ENCODE measurements around the gene C19orf25.

DNA sequence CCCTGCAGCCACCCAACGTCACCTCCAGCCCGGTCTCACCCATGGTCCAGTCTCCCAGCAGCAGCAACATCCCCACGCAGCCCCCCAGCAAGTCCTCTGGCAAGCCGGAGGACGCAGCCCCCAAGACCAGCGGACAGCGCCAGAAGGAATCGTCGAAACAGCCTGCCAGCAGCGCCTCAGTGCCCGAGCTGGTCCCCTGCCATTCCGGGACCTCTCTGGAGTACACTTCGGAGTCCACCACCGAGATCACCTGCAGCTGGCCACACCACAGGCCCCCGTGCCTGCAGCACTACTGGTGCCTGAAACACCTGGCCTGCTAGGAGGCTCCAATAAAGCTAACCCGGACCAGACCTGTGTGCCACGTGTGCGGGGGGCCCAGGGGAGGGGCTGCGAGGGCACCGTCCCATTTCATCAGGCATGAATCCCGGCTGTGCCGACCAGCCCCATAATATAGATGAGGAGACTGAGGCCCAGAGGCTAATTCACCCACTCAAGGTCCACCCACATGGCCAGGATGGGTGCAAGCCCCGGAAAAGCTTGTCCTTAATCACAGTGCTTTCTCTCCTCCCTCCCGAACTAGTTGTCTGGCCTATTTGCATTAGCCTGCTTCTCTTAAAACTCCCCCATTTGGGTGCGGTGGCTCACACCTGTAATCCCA, 18.7 kb upstream of the C19orf25 start:
- TF ChIP-seq ZFP3 (CRISPR knock-in tag; IDR thresholded peaks at IDR 0.05) (no peak), ESRRG (CRISPR knock-in tag; IDR thresholded peaks at IDR 0.05) (no peak), CSDC2 (CRISPR knock-in tag; IDR thresholded peaks at IDR 0.05) (no peak), SNAI2 (CRISPR knock-in tag; IDR thresholded peaks at IDR 0.05) (no peak), ZFP30 (CRISPR knock-in tag; IDR thresholded peaks at IDR 0.05) (no peak), BACH2 (CRISPR knock-in tag; IDR thresholded peaks at IDR 0.05; ENCODE audit: borderline replicate concordance) (no peak), OSR1 (CRISPR knock-in tag; IDR thresholded peaks at IDR 0.05) (no peak), ISL1 (CRISPR knock-in tag; IDR thresholded peaks at IDR 0.05) (no peak)
- TF ChIP-seq, protein P1, sequence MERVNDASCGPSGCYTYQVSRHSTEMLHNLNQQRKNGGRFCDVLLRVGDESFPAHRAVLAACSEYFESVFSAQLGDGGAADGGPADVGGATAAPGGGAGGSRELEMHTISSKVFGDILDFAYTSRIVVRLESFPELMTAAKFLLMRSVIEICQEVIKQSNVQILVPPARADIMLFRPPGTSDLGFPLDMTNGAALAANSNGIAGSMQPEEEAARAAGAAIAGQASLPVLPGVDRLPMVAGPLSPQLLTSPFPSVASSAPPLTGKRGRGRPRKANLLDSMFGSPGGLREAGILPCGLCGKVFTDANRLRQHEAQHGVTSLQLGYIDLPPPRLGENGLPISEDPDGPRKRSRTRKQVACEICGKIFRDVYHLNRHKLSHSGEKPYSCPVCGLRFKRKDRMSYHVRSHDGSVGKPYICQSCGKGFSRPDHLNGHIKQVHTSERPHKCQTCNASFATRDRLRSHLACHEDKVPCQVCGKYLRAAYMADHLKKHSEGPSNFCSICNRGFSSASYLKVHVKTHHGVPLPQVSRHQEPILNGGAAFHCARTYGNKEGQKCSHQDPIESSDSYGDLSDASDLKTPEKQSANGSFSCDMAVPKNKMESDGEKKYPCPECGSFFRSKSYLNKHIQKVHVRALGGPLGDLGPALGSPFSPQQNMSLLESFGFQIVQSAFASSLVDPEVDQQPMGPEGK (CRISPR knock-in tag; IDR thresholded peaks at IDR 0.05; ENCODE audit: borderline replicate concordance) = no peak

All from SK-N-SH treated with all-trans-retinoic acid at 6 μM for 48 hours (cell line).